GM21619 (cell line): ENCODE results near the gene GAL.

Experiments used
- ATAC-seq: cut with Tn5 transposase; IDR thresholded peaks from one replicate; pipeline ENCODE4 v1.9.1; 2021; ENCODE audit not compliant: unreplicated experiment

GAL gene

DNA sequence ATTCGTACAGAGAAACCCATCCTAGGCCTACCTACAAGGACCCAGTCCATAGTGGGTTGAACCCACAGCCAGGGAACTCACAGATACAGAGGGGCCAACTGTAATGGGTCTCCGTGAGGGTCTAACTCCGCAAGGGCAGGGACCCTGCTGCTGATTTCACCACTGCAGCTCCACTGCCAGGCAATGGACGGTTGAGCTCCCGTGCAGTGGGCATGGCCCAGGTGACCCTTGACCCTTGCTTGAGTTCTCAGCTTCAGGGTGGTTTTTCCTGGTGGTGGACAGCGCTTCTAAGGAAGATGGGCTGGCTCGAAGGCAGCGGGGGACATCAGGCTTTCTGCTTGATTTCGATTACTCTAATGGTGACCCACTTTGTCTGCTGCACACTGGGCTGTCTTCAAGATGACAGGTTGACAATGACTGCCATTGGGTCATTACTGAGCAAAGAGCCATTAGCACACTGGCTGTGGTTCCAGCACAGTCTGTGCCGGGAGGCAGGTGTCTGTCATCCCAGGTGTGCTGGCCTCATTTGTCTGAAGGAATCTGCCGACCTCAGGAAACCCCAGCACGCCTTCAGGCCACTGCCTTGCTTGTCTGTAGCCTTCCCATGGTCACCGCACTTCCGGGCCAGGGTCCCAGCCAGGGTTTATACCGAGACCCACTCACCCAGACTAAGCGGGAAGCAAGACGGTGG lies 3.7 kb upstream of the GAL start:
- ATAC-seq: no peak

DNA sequence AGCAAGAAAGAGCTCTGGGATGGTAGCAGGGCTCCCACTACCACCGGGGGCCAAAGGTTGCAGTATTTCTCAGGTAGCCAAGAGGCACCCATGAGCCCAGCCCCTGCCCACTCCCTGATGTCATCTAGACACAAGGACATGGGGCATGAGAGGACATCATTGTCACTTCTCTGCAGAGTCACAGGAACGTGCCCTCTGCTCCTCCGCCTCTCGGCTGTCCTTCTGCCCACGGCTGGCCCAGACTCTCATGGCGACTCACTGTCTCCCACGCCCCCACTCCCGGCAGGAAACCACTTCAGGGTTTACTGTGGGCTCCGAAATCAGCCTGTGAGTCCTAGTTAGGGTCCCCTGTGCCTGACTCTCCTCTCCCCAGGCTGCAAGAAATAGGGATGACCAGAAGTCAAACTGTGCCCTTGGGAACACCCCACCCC lies 1.8 kb upstream of the GAL start:
- ATAC-seq: no peak

DNA sequence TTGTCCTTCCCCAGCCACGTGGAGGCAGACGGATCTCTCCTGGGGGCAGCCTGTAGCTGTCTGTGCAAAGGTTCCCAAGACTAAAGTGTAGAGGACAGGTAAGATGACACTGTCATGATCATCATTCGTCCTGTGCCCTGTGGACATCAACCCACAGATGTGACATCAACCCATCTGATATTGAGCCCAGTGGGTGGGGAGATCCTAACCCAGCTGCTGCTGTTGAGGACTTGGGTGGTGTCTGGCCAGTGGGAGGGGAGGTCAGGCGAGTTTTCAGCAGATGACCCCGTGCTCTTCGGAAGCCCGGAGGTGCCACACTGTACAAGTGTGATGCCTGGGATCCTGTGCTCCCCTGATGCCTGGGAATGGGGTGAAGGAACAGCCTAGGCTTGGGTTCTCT lies 1.2 kb upstream of the GAL start:
- ATAC-seq: no peak

DNA sequence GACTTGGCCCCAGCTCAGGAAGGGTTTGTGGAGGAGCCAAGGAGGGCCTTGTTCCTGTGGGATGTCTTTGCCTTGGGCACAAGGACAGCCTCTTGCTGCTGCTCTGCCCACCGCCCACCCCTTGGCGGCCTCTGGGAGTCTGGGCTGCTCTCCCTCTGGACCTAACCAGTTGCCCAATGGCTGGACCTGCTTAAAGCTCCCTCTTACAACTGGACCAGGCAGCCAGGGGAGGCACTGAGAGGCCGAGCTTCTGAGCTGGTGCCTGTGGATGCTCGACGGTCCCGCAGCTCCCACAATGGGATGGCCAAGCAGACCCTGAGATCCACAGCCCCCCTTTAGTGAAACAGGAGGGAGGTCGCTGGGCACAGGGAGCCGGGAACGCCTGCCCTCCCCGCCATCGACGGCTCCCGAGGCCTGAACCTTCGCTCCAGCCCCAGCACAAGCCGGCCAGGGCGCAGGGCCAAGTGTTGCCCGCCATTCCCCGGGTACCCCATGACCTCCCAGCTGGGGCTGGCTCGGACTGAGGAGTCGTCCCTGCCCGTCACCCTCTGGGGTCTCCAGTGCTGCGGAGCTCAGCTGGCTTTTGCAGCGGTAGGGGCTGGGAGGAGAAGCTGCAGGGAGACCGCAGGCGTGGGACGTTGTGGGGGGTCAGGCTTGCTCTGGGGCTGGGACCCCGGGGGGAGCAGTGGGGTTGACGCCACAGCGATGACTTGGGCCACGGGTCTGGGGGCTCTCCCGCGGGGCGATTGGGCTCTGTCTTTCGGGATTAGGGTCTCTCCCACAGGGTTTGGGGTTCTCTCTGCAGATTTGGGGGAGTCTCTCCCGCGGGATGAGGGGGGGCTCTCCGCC lies 584 bp upstream of the GAL start:
- no peak for ATAC-seq

- ATAC-seq: no peak
Measured at GRCh38 chr11:68685656-68686380, 1.5 kb downstream of the GAL start.

GRCh38 chr11:68686486-68686885 lies 2.1 kb downstream of the GAL start:
- ATAC-seq: no peak

GRCh38 chr11:68687311-68687710 lies 3.0 kb downstream of the GAL start:
- ATAC-seq: no peak

- no peak for ATAC-seq
Measured at GRCh38 chr11:68687986-68688385, 3.6 kb downstream of the GAL start.

- no peak for ATAC-seq
Measured at GRCh38 chr11:68688881-68689280, 4.5 kb downstream of the GAL start.

DNA sequence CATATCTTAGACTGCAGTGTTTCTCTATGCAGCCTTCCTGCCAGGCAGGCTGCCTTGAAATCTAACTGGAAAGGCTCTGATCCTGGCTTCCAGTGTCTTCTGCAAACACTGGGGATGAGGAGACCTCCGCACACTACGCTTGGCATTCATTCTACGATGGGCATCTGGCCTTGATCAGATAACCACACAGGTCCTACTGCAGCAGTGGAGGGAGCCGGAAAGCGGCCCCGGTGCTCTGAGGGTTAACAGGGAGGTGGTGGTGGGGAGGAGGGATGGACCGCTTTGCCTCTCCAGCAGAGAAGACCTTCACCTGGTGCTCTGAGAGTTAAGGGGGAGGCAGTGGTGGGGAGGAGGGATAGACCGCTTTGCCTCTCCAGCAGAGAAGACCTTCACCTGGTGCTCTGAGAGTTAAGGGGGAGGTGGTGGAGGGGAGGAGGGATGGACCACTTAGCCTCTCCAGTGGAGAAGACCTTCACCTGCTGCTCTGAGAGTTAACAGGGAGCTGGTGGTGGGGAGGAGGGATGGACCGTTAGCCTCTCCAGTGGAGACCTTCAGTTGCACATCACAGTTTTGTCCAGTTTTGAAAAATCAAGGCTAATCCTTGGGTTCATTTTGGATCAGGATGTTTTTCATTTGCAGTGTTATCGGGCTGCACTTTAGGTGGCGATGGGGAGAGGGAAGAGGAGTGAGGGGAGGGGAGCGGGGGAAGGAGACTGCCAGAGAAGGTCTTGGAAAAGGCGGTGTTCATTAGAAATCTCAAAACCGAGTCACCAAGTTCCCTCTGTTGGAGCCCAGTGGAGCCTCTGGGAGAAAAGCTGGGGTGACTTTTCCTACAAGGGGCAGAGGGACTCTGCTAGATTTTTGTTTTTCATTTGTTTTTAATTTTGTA lies 5.6 kb downstream of the GAL start:
- ATAC-seq: no peak

GRCh38 chr11:68690671-68691401 lies 6.5 kb downstream of the GAL start:
- no peak for ATAC-seq

- ATAC-seq: no peak
Measured at GRCh38 chr11:68691402-68691784, 7.0 kb downstream of the GAL start.

DNA sequence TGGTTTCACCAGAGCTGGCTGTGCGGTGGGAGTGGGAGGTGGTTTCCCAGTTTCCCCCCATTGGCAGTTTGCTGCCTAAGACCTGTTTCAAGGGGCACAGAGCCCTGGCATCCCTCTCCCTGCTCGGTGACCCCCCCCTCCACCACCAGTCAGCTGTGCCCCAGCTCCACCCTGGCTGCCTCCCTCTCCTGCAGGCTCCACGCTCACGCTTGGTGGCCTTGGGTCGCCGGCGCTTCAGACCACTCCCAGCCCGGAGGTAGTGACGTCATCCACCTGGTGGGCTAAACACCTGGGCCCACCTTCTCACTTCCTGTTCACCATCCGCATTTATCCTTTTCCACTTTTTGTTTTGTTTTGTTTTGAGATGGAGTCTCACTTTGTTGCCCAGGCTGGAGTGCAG lies 7.8 kb downstream of the GAL start:
- ATAC-seq: no peak

GRCh38 chr11:68692871-68693483 lies 8.6 kb downstream of the GAL start:
- no peak for ATAC-seq

DNA sequence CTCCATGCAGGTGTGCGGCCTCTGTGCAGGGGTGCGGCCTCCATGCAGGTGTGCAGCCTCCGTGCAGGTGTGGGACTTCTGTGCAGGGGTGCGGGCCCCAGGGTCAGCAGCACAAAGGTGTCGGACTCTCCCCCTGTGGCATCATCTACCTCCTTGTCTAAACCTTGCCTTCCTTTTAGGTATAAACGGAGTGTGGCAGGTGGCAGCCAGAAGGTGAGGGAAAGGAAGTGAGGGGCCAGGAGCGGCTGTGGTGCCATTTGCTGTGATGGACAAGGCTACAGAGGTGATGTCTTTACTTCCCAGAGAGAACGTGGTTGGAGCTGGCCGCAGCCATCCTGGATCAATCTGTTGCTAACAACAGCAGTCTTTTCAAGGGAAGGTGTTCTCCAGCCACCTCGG lies 9.1 kb downstream of the GAL start:
- ATAC-seq: no peak

- no peak for ATAC-seq
Measured at GRCh38 chr11:68694431-68695297, 10.3 kb downstream of the GAL start.

DNA sequence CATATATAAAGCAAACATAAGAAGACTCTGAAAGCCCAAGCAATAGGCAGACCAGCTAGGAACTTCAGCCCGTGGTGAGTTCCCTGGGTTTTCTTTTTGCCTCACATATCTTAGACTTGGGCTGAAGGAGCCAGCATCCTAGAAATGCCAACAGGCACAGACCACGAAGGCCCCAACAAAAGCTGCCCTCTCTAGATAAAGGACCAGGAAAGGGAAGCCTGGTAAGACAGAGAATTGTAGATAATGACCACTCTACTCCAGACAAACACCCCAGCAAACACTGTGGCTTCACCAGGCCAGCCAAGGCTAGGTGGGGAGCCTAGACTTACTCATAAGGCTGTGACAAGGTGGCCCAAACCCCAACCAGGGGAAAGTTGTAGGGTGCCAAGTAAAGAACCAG lies 11.2 kb downstream of the GAL start:
- no peak for ATAC-seq

GRCh38 chr11:68698993-68699392 lies 14.6 kb downstream of the GAL start:
- no peak for ATAC-seq

GRCh38 chr11:68704887-68705286 lies 20.5 kb downstream of the GAL start:
- no peak for ATAC-seq
